HFFc6 (cell line): ENCODE data around the gene INSYN2B. TPM values are rescaled to one million over a fixed set of nuclear protein-coding genes. Genes with fewer than 3 reads are reported as not detected.
A peak's percentile ranks its signal among the peaks of the same experiment; 100 is the strongest.

Experiments
- DNase-seq: peaks from one replicate; pipeline ENCODE4 v3.0.0-alpha.2; 2018
- H3K27ac Mint-ChIP-seq: 2 replicates; pipeline ENCODE4 v1.8.0; 2020; ENCODE audit warnings: mild to moderate bottlenecking, mixed read lengths
- H3K27me3 Mint-ChIP-seq: 2 replicates; pipeline ENCODE4 v1.8.0; 2021; ENCODE audit warnings: mild to moderate bottlenecking, moderate library complexity, mixed read lengths; ENCODE audit not compliant: insufficient read depth
- H3K36me3 Mint-ChIP-seq: 2 replicates; pipeline ENCODE4 v1.8.0; 2021; ENCODE audit warnings: low read depth, mixed read lengths
- H3K4me1 Mint-ChIP-seq: 2 replicates; pipeline ENCODE4 v1.8.0; 2020; ENCODE audit warnings: low read depth, mixed read lengths
- H3K4me3 Mint-ChIP-seq: 2 replicates; pipeline ENCODE4 v1.8.0; 2020; ENCODE audit warnings: mild to moderate bottlenecking, moderate library complexity, mixed read lengths
- H3K9me3 Mint-ChIP-seq: 2 replicates; pipeline ENCODE4 v1.8.0; 2020; ENCODE audit warnings: mild to moderate bottlenecking, mixed read lengths
- total RNA-seq, 6 experiments: library from RNA; stranded (reverse); fragmentation: NEBNext Ultra II Directional; extraction: Animal tissue kit (Norgen Biotek cat#: 25700); gene quantifications; 2 replicates in 1 of 6; 3 replicates in 5 of 6; pipeline ENCODE4 v1.2.3, GENCODE V29; 2021
- TF ChIP-seq, protein P1 (sequence below): fragments of 200-600 bp; sonication (generic); IDR thresholded peaks from 2 replicates; pipeline ENCODE4 v1.5.0; 2021; ENCODE audit warnings: antibody characterized with exemption, mild to moderate bottlenecking

The INSYN2B gene
- total RNA-seq, 6 experiments from 2014 or later = 13.7 to 17.4 (median 16.0) TPM

DNA sequence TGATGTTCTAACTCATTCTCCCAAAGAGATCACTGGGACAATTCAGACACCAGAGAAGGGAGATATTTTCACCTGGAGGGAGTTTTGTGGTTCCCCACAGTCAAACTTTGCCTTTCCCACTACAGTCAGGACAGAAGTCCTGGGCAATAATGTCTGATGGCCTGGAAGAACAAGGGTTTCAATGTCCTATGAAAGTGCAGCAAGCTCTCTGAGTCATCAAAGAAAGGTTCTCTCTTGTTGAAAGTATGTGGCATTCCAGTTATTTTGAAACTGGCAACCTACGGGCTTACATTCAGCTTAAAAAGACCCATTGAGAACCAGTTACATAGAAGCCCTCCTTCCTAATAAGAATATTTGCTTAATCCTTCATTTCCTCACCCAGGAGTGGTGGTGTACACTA lies 103.9 kb downstream of the INSYN2B start:
- Mint-ChIP-seq H3K4me3 (no peak overlapping the region), H3K36me3 (peaks cover 72% of the 10 kb centered on the region), H3K27me3 (no peaks in the 10 kb centered on the region), H3K4me1 (peaks cover 33% of the 10 kb centered on the region), H3K27ac (peak overlapping the region; percentile 47), H3K9me3 (no peaks in the 10 kb centered on the region)
- TF ChIP-seq, protein P1, sequence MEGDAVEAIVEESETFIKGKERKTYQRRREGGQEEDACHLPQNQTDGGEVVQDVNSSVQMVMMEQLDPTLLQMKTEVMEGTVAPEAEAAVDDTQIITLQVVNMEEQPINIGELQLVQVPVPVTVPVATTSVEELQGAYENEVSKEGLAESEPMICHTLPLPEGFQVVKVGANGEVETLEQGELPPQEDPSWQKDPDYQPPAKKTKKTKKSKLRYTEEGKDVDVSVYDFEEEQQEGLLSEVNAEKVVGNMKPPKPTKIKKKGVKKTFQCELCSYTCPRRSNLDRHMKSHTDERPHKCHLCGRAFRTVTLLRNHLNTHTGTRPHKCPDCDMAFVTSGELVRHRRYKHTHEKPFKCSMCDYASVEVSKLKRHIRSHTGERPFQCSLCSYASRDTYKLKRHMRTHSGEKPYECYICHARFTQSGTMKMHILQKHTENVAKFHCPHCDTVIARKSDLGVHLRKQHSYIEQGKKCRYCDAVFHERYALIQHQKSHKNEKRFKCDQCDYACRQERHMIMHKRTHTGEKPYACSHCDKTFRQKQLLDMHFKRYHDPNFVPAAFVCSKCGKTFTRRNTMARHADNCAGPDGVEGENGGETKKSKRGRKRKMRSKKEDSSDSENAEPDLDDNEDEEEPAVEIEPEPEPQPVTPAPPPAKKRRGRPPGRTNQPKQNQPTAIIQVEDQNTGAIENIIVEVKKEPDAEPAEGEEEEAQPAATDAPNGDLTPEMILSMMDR = no peak
- peak; percentile 19 for DNase-seq

DNA sequence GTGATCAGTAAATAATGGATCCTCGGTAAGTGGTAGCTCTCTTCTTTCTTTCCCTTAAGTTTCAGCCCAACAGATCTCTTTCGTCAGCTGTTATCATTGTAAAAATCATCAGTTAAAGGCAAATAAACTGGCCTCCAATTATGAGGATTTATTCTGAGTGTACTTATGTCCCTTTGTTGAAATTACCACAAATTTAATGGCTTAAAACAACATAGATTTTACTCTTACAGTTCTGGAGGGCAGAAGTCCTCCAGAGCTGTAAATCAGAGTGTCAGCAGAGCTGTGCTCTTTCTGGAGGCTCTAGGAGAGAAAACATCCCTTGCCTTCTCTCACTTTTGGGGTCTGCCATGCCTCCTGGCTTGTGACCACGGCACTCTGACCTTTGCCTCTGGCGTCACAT lies 104.6 kb downstream of the INSYN2B start:
- no peaks in the 10 kb centered on the region for H3K9me3 Mint-ChIP-seq

DNA sequence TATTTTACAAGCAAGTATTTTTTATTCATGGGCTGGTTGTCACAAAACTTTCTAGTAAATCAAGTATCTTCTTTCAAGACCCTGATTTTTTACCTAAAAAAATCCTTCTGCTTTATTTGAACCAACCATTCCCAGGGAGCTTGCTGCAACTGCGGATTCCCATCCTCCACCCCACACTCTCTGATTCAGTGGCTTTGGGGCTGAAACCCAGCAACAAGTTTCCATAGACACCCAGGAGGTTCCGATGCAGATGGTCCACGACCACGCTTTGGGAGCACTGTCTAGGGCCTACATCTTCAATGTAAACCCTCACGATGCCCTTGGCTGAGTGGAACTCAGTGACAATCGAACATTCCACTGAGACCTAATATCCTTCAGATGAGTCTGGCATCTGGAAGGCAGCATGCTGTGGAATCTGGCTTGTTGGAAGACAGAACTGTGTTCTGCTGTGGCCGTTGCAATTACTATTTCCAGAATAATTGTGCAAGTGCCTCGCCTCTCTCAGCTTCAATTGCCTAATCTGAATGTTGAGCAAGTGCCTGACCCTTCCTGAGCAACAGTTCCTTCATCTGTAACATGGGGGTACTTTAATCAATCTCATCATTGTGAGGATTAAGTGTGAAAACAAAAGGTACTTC lies 105.1 kb downstream of the INSYN2B start:
- no peaks in the 10 kb centered on the region for H3K9me3 Mint-ChIP-seq
- TF ChIP-seq, protein P1 = no peak
- peaks cover 32% of the 10 kb centered on the region for H3K4me1 Mint-ChIP-seq
- H3K27me3 Mint-ChIP-seq = no peaks in the 10 kb centered on the region
- peak; percentile 9 for DNase-seq
- peaks cover 61% of the 10 kb centered on the region for H3K36me3 Mint-ChIP-seq
- no peak overlapping the region for H3K4me3 Mint-ChIP-seq
- peak overlapping the region; percentile 47 for H3K27ac Mint-ChIP-seq

More for the DNA sequence above, 104.6 kb downstream of the INSYN2B start:
- peaks cover 67% of the 10 kb centered on the region for H3K36me3 Mint-ChIP-seq
- H3K27ac Mint-ChIP-seq = peak overlapping the region; percentile 47
- H3K4me1 Mint-ChIP-seq = peaks cover 29% of the 10 kb centered on the region
- DNase-seq = no peak
- H3K4me3 Mint-ChIP-seq = no peak overlapping the region
- TF ChIP-seq, protein P1 = no peak
- H3K27me3 Mint-ChIP-seq = no peaks in the 10 kb centered on the region

DNA sequence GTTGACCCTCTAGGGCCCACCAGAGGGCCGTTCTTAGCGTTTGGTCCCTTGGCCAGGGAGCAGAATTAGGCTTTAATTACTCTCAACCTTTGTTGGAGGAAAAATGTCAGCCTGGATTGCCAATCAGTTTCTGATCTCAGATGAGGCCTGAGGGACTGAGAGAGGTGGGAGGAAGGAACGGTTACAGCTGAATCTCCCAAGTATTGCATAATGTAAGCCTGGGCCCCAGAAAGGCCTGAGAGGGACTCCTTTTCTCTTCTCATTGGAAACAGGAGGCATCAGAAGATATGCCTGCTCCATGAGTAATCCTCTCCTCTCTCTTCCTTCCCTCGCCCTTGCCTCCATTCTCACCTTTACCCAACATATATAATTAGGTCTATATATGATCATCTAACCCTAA lies 105.7 kb downstream of the INSYN2B start:
- Mint-ChIP-seq H3K9me3 (no peaks in the 10 kb centered on the region), H3K36me3 (peaks cover 62% of the 10 kb centered on the region), H3K27ac (no peak overlapping the region), H3K27me3 (no peaks in the 10 kb centered on the region), H3K4me1 (peaks cover 36% of the 10 kb centered on the region), H3K4me3 (no peak overlapping the region)
- DNase-seq = no peak
- TF ChIP-seq, protein P1 = no peak

DNA sequence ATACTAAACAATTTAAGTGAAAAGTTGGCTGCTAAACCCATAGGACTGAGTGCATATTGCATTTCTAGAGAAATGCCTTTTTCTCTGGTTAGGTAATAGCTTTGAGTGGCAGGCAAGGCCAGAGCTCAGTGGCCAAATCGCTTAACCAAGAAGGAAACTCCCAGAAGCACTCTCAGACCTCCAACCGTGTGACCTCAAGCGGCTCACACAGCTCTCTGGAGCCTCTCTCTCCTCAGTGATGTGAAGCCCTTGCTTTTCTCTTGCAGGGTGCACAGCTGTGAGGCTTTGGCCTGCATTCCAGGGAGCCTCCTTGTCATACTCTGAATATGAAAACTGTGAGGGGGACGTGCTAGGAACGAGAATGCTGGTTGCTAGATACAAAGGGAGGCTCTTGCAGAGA lies 106.7 kb downstream of the INSYN2B start:
- H3K4me3 Mint-ChIP-seq = no peak overlapping the region
- no peaks in the 10 kb centered on the region for H3K9me3 Mint-ChIP-seq
- TF ChIP-seq, protein P1 = no peak
- no peaks in the 10 kb centered on the region for H3K27me3 Mint-ChIP-seq
- peaks cover 36% of the 10 kb centered on the region for H3K4me1 Mint-ChIP-seq
- no peak for DNase-seq
- H3K27ac Mint-ChIP-seq = no peak overlapping the region
- H3K36me3 Mint-ChIP-seq = peaks cover 61% of the 10 kb centered on the region
